Hippocampal formation (tissue), 2 donors: Measurements from ENCODE around the gene CCDC154.
"Not testable (repeated sequence)": the region's sequence is repeated elsewhere in the genome, so short reads cannot be mapped to it uniquely, and the experiment has no call there.

ENCODE experiments used
- DNase-seq, 2 donors: peaks; one replicate each; lab custom pipeline; 2025; lab: John Stamatoyannopoulos, UW

CCDC154 gene, protein sequence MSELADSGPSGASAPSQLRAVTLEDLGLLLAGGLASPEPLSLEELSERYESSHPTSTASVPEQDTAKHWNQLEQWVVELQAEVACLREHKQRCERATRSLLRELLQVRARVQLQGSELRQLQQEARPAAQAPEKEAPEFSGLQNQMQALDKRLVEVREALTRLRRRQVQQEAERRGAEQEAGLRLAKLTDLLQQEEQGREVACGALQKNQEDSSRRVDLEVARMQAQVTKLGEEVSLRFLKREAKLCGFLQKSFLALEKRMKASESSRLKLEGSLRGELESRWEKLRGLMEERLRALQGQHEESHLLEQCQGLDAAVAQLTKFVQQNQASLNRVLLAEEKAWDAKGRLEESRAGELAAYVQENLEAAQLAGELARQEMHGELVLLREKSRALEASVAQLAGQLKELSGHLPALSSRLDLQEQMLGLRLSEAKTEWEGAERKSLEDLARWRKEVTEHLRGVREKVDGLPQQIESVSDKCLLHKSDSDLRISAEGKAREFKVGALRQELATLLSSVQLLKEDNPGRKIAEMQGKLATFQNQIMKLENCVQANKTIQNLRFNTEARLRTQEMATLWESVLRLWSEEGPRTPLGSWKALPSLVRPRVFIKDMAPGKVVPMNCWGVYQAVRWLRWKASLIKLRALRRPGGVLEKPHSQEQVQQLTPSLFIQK

DNA sequence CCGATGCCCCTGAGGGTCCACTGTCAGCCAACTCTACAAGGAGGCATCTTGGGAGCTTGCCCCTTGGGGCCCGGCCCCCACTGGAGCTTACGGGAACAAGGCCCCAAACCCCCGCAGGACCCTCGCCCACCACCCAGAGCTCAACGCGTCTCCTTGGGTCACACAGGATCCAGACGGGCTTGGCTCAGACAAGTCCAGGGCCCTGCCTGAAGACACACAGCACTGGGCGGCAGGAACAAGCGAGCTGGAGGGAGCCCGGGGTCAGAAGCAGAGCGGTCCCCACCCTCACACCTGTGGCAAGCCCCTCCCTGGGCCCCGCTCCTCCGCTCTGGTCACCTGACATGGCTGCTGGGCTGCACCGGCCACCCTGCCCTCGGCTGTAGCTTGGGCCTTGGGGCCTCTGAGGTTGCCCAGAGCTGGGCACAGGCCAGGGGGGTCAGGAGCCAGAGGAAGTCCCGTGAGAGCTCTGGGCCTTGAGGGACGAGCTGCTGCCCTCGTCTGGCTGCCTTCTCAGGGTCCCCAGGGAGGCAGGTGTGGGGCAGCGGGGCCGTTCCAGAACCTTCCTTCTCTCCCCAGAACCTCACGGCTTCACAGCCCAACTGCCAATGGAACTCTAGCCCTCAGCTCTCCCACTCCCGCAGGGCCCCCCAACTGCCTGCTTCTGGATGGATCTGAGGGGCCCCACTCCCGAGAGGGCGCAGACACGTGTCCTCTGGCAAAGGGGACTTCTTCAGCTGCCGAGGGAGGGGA lies at the start of gene CCDC154:
CCDC154 (minus strand) TSS at position 577 of the 750 bp plus-strand sequence; CDS start at position 343, 234 bp downstream.
- no peak for DNase-seq

DNA sequence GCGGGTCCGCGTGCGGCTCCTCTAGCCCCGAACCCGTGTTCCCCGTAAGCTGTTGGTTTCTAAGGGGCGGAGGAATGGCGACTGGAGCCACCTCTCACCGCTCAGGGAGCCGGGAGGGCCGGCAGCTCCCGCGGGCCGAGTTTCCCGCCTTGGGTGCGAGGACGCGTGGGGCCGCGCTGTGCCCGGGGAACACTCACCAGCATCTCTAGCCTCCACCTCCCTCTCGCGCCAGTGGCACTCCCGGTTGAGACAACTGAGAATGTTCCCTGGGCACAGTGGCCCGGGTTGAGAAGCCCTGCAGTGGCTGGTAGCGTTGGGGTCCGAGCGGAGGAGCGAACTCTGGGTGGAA lies 49.4 kb upstream of the CCDC154 start:
- no peak for DNase-seq

DNA sequence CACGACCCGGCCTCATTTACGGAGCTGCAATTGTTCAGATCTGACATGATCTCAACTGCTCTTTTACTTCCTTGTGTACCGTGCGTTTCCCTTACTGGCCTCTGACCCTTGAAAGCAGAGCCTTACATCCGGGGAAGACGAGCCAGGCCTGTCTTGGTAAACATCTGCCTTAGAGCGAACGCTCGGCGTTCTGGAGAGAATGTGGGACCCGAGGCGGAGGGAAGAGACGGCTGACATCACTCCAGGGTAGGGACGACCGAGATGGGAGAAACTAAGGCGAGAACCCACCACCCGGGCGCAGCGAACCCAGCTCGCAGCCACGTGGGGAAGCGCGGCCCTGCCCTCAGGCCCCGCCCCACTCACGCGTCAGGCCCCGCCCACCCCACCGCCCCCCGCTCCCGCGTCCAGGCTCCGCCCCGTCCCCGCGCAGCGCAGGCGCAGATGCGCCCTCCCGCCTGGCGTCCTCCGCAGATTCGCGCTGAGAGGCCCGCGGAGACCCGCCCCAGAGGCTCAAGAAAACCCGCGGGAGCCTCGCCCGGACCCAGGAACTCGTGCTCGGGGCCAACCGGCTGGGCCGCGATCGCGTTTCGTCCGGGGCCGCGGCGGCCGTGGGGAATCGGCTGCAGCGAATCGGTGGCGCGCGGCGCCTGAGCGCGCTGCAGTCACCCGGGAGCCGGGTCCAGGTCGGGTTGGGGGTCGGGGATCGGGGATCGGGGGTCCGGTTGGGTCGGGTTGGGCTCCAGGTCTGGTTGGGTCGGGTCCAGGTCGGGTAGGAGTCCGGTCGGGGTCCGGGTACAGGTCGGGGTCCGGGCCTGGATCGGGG lies 48.8 kb upstream of the CCDC154 start, which contains the start of gene TELO2:
TELO2 (plus strand) TSS at position 438 of the 823 bp plus-strand sequence. CDS start 922 bp downstream, outside the sequence.
- peak; percentile 40 to 73 for DNase-seq

DNA sequence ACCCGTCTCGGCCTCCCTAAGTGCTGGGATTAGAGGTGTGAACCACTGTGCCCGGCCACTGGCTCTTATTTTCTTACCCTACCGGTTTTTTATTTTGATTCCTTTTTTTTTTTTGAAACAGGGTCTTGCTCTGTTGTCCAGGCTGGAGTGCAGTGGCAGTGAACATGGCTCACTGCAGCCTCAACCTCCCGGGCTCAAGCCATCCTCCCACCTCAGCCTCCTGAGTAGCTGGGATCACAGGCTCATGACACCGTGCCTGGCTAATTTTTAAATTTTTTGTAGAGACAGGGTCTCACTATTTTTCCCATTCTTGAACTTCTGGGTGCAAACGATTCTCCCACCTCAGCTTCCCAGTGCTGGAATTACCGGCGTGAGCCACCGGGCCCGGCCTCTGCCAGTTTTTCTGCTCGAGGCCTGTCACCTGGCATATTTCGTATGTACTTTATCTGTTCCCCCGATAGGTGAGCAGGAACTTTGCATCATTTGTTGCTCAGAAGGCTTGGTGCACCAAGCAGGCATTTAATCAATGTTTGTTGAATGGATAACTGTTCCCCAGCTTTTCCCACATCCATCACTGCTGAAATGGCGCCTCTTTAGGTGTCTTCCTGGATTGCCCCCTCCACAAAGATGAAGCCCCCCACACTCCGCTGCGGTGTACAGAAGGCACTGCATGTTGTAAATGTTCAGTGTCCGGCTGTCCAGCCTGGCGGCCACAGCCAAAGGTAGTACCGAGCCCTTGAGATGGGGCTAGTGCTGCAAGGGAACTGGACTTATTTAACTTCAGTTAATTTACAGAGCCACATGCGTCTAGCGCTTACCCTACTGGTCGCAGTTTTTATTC lies 47.9 kb upstream of the CCDC154 start:
- no peak for DNase-seq

DNA sequence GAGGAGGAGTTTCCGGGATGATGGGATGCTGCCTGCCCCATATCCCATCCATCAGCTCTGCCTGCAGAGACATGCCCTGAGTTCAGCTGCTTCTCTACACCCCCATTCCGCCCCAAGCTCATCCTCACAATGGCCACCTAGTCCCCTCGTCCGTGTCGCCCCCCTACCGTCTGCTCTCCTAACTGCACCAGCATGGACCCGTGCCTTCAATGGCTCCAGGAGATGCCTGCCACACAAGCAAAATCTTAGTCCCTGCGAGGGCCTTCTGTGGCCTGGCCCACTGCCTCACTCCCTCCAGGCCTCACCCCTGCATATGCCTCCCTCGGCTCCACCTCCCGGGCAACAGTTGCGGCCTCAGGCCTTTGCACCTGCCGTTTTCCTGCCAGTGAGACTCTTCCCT lies 47.0 kb upstream of the CCDC154 start:
- no peak for DNase-seq

DNA sequence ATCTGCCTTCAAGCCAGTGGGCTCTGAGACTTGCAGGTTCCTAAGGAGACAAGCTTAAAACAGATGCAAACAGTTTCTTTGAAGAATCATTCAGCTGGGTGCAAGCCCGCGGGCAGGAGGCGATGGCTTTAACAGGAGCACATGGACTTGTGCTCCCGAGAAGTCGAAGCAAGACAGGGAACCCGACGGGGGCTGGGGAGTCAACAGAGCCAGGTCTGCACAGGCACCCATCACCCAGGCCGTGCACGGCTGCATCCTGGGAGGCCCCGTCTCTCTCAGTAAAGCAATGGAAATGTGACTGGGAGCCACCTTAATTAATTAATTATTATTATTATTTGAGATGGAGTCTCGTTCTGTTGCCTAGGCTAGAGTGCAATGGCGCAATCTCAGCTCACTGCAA lies 44.7 kb upstream of the CCDC154 start:
- DNase-seq: no peak

DNA sequence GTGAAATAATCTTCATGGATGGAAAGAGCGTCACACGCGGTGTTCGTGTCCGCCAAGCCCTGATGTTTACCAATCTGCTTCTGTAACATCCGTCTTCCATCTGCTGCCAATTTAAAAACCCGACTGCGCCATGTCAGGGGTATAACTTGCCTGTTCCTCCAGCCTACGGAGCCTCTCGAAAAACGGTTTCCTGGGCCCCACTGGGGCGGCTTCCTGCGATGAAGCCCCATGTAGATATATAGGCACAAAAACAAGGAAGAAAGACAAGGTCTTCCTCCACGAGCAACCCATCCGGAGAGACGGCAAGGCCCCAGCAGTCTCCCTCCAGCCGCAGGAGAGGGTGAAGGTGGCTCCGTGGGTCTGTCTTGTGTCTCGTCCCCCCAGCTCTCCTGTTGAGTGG lies 44.3 kb upstream of the CCDC154 start, which contains the start of gene PTX4:
PTX4 (minus strand) TSS at position 326 of the 400 bp plus-strand sequence; CDS start at position 291, 35 bp downstream.
- DNase-seq: no peak

DNA sequence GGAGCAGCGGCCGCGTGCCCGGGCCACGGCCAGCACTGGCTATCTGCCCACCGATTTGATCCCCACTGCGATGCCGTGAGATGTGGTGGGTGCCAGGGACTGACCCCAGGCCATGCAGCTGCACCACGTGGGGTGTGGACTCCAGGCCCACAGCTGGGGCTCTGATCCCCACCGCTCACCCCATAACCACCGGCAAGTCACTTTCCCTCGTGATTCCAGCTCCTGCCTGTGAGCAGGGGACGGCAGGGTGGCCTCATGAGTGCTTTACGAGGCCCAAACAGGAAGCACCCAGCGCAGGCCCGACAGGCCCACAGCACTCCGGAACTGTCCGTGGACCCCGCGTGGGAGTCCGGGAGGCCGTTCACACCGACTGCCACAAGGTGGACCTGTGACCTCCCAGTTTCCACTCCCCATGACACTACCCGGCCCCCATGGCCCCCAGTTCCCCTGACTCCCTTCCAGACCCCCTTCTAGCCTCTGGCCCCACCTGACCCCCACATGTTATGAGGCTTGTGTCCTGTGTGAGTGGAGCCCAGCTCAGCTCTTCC lies 43.8 kb upstream of the CCDC154 start:
- DNase-seq: no peak

DNA sequence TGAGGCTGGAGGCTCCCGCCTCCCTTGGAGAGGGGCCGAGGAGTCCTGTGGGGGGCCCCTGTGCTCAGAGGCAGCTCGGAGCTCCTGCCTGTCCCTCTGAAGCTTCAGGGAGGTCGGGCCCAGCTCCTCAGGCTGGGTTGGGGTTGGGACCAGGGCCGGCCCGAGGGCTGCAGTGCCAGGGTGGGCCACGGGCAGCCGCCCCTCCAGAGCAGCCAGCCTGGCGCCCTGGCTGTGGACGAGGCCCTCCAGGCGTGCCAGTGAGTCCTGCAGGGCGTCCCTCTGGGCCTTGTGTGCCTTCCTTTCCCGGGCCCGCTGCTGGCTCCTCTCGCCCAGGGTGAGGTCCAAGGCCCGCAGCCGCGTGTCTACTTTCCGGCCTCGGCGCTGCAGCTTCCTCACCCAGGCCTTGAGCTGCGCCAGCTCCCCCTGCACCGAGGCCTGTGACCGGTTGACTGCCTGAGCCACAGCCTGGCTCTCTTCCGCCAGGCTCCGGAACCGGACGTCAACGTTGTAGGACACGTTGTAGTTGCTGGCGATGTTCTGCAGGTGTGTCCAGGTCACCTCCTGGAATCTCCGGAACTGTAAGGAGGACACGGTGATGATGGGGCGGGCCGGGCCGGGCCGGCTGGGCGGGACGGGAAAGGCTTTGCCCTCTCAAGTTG lies 43.2 kb upstream of the CCDC154 start:
- DNase-seq: no peak

DNA sequence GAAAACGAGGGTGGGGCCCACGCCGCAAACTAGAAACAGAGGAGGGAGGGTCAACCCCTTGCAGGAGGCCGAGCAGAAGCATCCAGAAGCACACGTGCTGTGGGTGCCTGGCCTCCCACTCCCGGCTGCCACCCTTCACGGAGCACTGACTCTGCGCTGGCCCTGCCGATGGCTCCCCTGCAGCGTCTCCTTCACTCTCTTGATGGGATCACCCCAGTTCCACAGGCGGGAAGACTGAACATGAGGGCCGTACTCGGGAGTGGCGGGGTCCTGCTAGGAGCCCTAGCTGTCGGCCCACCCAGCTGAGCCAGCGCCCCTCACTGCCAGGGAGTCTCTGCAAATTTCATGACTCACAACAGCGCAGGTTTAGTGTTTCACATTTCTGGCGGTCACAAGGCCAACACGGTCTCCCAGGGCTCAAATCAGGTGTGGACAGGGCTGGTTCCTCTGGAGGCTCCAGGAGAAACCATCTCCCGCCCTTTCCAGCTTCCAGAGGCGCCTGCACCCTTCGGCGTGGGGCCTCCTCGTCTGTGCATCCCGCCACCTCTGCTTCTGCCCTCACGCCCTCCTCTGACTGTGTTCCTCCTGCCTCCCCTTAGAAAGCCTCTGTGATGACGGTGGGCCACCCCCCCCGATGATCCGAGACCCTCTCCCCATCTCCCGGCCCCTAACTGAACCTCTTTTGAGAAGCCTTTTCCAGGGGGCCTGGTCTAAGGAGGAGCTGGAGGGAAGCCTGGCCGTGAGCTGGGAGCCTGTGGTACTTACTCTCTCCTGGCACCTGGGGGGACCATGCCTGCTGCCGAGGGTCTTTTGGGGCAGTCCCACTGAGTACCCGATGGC lies 42.4 kb upstream of the CCDC154 start:
- no peak for DNase-seq

DNA sequence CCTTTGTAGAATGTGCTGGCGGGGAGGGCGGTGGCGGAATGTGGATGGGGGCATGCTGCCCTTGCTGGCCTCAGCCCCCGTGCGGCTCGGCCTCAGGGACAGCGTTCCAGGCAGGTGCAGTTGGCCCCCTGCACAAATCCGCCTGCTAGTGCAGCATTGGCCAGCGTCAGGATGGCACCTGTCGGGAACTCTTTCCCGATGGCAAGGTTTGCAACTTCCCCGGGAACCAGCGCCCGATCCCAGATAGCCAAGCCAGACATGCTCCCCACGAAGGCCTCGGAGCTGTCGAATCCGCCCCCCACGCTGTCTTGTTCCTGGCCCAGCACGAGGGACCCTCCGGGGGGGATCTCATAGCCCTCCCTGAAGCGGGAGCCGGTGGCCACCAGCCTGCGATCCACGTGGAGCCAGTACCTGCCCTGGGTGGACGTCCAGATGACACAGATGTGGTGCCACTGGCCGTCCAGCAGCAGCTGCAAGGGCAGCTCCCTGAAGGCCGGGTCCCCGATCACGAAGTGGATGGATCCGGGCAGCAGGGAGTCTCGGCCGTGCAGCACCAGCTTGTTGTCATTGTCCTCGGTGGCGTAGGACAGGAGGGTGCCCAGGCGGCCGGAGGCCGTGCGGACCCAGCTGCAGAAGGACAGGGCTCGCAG lies 41.6 kb upstream of the CCDC154 start:
- DNase-seq: no peak

DNA sequence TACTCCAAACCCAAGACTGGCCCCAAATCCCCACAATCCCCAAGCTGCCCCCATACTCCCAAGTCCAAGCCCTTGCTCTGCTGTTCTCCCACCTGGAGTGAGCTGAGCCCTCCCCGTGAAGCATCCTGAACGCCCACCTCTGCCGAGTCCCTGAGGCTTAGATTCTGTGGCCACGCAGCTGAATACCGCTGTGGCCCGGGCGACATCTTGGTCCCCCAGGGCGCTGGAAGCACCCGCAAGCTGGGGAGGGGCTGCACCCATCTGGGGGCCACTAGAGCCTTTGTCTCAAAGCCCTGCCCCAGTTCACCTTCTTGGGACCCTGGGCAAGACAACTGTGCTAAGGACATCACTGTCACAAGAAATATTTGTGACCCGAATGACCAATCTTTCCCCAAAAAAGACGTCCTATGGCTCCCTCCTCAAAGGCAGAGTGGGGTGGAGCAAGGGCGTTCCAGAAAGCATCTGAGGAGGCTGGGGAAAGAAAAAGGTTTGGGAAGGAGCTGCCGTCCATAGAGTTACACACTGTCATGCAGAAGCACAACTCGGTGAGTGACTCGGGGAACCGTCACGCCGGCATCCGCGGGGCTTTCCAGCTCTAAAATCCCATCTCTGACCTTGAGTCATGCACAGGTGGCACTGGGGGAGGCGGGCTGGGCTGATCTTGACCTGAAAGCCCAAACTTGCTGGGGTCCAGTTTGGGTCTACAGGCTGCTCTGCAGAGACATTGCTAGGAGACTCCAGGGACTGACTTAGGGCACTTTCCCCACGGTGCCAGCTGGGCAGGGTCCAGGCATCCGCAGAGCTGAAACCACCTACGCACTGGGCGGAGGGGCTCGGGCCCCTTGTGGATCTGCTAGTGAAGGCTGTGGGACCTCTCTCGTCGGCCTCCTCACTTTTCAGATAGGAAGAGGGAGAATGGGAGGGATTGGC lies 37.8 kb upstream of the CCDC154 start:
- DNase-seq: no peak

DNA sequence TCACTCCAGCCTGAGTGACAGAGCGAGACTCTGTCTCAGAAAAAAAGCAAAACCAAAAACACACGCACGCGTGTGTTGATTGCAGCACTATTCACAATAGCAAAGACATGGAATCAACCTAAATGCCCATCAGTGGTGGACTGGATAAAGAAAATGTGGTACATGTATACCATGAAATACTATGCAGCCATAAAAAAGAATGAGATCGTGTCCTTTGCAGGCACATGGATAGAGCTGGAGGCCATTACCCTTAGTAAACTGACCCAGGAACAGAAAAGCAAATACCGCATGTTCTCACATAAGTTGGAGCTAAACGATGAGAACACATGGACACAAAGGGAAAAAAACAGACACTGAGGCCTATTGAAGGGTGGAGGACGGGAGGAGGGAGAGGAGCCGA lies 34.6 kb upstream of the CCDC154 start:
- DNase-seq: not testable (repeated sequence)

DNA sequence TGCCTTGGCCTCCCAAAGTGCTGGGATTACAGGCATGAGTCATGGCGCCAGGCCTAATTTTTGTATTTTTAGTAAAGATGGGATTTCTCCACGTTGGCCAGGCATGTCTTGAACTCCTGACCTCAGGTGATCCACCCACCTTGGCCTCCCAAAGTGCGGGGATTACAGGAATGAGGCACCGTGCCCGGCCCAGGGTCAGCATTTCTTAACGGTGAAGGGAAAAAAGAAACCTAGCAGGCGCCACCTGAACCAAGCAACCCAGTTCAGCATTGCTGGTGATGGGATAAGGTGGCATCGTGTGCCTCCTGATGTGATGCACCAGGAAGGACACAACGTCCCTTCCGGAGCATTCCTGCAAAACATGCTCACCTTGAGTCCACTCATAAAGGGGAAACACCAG lies 32.7 kb upstream of the CCDC154 start:
- no peak for DNase-seq

DNA sequence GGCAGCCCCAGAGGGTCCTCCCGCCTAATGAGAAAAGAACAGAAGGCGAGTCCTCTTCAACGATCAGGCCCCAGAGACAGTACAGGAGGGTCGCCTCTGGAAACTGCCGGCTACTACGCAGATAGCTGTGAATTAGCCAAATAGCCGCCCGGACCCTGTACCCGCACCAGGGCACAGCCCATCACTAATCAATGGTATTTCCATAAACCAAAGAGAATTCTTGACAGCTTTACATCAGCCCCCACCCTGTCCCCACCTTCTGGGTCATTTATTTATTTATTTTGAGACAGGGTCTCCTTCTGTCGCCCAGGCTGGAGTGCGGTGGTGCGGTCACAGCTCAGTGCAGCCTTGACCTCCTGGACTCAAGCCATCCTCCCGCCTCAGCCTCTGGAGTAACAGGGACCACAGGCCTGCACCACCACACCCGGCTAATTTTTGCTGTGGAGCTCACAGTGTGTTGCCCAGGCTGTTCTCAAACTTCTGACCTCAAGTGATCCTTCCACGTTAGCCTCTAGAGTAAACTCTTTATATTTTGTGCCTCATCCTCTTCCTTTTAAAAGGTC lies 31.3 kb upstream of the CCDC154 start:
- DNase-seq: no peak

DNA sequence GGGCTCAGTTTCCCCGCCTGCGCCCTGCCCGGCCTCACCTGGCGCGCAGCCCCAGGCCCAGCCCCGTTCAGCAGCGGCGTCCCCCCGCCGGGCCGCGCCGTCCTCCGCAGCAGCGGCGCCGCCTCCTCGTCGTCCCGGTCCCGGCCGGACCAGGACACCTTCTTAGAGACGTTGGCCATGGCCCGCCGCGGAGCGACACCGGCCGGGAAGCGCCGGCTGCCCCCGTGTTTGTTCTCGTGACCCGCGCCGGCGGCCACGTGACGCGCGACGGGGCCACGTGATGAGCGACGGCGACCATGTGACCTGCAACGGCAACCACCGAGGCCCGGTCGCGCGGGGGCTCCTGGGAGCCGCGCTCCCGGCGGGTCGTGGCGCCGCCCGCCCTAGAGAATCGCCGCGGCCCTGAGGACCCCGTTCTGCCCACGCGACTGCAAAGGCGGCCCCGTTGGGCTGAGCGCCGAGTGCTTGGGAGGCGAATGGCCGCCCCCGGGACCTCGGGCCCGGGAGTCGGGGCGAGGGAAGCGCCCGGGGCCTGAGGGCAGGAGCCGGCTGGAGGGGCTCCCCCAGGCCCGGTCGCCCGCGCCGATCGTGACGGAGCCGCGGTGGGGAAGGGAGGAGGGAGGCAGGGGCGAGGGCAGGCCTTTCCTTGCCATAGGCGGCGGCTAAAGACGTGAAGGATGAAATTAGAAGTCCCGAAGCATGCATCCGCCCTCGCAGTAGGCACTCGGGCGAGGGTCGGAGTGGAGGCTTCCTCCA lies 30.6 kb upstream of the CCDC154 start, which contains the start of gene CLCN7:
CLCN7 (minus strand) TSS at position 233 of the 756 bp plus-strand sequence; CDS start at position 179, 54 bp downstream.
- peak; percentile 67 to 80 for DNase-seq
